ENCODE measurements around the gene FJX1.

FJX1 gene

GRCh38 chr11:35608502-35608901 is 9.8 kb upstream of the FJX1 start:
- Histone ChIP-seq H3K4me3 (ENCODE audit: low read length) (no peak overlapping the region), H3K9me3 (ENCODE audit: control insufficient read depth, low read length) (no peaks in the 10 kb centered on the region), H3K4me1 (ENCODE audit: control insufficient read depth, insufficient read depth, low read length) (peaks cover 14% of the 10 kb centered on the region), H3K36me3 (ENCODE audit: control insufficient read depth, insufficient read depth, low read length, severe bottlenecking) (no peaks in the 10 kb centered on the region), H3K9ac (ENCODE audit: low read length) (no peak overlapping the region), H3K27me3 (replicated peaks; ENCODE audit: control insufficient read depth, insufficient read depth, low read length) (no peaks in the 10 kb centered on the region)
- DNase-seq (ENCODE audit: low read depth): no peak

- no peaks in the 10 kb centered on the region for H3K27me3 ChIP-seq (replicated peaks; ENCODE audit: control insufficient read depth, insufficient read depth, low read length)
- H3K4me1 ChIP-seq (ENCODE audit: control insufficient read depth, insufficient read depth, low read length): peaks cover 14% of the 10 kb centered on the region
- H3K4me3 ChIP-seq (ENCODE audit: low read length): no peak overlapping the region
- H3K9ac ChIP-seq (ENCODE audit: low read length): no peak overlapping the region
- no peaks in the 10 kb centered on the region for H3K9me3 ChIP-seq (ENCODE audit: control insufficient read depth, low read length)
- DNase-seq (ENCODE audit: low read depth): no peak
- H3K36me3 ChIP-seq (ENCODE audit: control insufficient read depth, insufficient read depth, low read length, severe bottlenecking): no peaks in the 10 kb centered on the region
Observed at GRCh38 chr11:35609656-35610055, 8.6 kb upstream of the FJX1 start.

GRCh38 chr11:35610631-35611030 is 7.6 kb upstream of the FJX1 start:
- Histone ChIP-seq H3K4me3 (ENCODE audit: low read length) (no peak overlapping the region), H3K4me1 (ENCODE audit: control insufficient read depth, insufficient read depth, low read length) (peaks cover 10% of the 10 kb centered on the region), H3K9ac (ENCODE audit: low read length) (no peak overlapping the region), H3K27me3 (replicated peaks; ENCODE audit: control insufficient read depth, insufficient read depth, low read length) (no peaks in the 10 kb centered on the region), H3K9me3 (ENCODE audit: control insufficient read depth, low read length) (no peaks in the 10 kb centered on the region), H3K36me3 (ENCODE audit: control insufficient read depth, insufficient read depth, low read length, severe bottlenecking) (no peaks in the 10 kb centered on the region)
- no peak for DNase-seq (ENCODE audit: low read depth)

- H3K4me3 ChIP-seq (ENCODE audit: low read length): no peak overlapping the region
- peaks cover 7% of the 10 kb centered on the region for H3K4me1 ChIP-seq (ENCODE audit: control insufficient read depth, insufficient read depth, low read length)
- no peak for DNase-seq (ENCODE audit: low read depth)
Observed at GRCh38 chr11:35611741-35612140, 6.5 kb upstream of the FJX1 start.

GRCh38 chr11:35614939-35615569 is 3.2 kb upstream of the FJX1 start:
- no peak overlapping the region for H3K9ac ChIP-seq (ENCODE audit: low read length)
- H3K4me3 ChIP-seq (ENCODE audit: low read length): no peak overlapping the region

More at GRCh38 chr11:35611741-35612140, 6.5 kb upstream of the FJX1 start:
- Histone ChIP-seq H3K27me3 (replicated peaks; ENCODE audit: control insufficient read depth, insufficient read depth, low read length) (no peaks in the 10 kb centered on the region), H3K36me3 (ENCODE audit: control insufficient read depth, insufficient read depth, low read length, severe bottlenecking) (no peaks in the 10 kb centered on the region), H3K9ac (ENCODE audit: low read length) (no peak overlapping the region), H3K9me3 (ENCODE audit: control insufficient read depth, low read length) (no peaks in the 10 kb centered on the region)

GRCh38 chr11:35615921-35616900 is 2.0 kb upstream of the FJX1 start:
- DNase-seq (ENCODE audit: low read depth): peak; percentile 86

More at GRCh38 chr11:35614939-35615569, 3.2 kb upstream of the FJX1 start:
- Histone ChIP-seq H3K4me1 (ENCODE audit: control insufficient read depth, insufficient read depth, low read length) (peaks cover 20% of the 10 kb centered on the region), H3K27me3 (replicated peaks; ENCODE audit: control insufficient read depth, insufficient read depth, low read length) (no peaks in the 10 kb centered on the region), H3K36me3 (ENCODE audit: control insufficient read depth, insufficient read depth, low read length, severe bottlenecking) (no peaks in the 10 kb centered on the region), H3K9me3 (ENCODE audit: control insufficient read depth, low read length) (no peaks in the 10 kb centered on the region)
- DNase-seq (ENCODE audit: low read depth): no peak

GRCh38 chr11:35617316-35617686 is 959 bp upstream of the FJX1 start:
- H3K36me3 ChIP-seq (ENCODE audit: control insufficient read depth, insufficient read depth, low read length, severe bottlenecking): no peaks in the 10 kb centered on the region
- H3K4me1 ChIP-seq (ENCODE audit: control insufficient read depth, insufficient read depth, low read length): peaks cover 38% of the 10 kb centered on the region
- no peaks in the 10 kb centered on the region for H3K27me3 ChIP-seq (replicated peaks; ENCODE audit: control insufficient read depth, insufficient read depth, low read length)
- H3K9ac ChIP-seq (ENCODE audit: low read length): peak overlapping the region; percentile 84
- no peaks in the 10 kb centered on the region for H3K9me3 ChIP-seq (ENCODE audit: control insufficient read depth, low read length)
- H3K4me3 ChIP-seq (ENCODE audit: low read length): peak overlapping the region; percentile 82
- no peak for DNase-seq (ENCODE audit: low read depth)

More at GRCh38 chr11:35615921-35616900, 2.0 kb upstream of the FJX1 start:
- Histone ChIP-seq H3K27me3 (replicated peaks; ENCODE audit: control insufficient read depth, insufficient read depth, low read length) (no peaks in the 10 kb centered on the region), H3K4me3 (ENCODE audit: low read length) (no peak overlapping the region), H3K9ac (ENCODE audit: low read length) (no peak overlapping the region), H3K4me1 (ENCODE audit: control insufficient read depth, insufficient read depth, low read length) (peaks cover 27% of the 10 kb centered on the region), H3K36me3 (ENCODE audit: control insufficient read depth, insufficient read depth, low read length, severe bottlenecking) (no peaks in the 10 kb centered on the region), H3K9me3 (ENCODE audit: control insufficient read depth, low read length) (no peaks in the 10 kb centered on the region)

GRCh38 chr11:35618497-35619115 is 346 bp downstream of the FJX1 start:
- no peaks in the 10 kb centered on the region for H3K36me3 ChIP-seq (ENCODE audit: control insufficient read depth, insufficient read depth, low read length, severe bottlenecking)
- no peaks in the 10 kb centered on the region for H3K27me3 ChIP-seq (replicated peaks; ENCODE audit: control insufficient read depth, insufficient read depth, low read length)
- peak overlapping the region; percentile 82 for H3K4me3 ChIP-seq (ENCODE audit: low read length)
- H3K4me1 ChIP-seq (ENCODE audit: control insufficient read depth, insufficient read depth, low read length): peaks cover 51% of the 10 kb centered on the region
- H3K9me3 ChIP-seq (ENCODE audit: control insufficient read depth, low read length): no peaks in the 10 kb centered on the region
- H3K9ac ChIP-seq (ENCODE audit: low read length): peak overlapping the region; percentile 79
- peak; percentile 84 for DNase-seq (ENCODE audit: low read depth)

GRCh38 chr11:35619116-35619854 is 1.0 kb downstream of the FJX1 start:
- H3K9ac ChIP-seq (ENCODE audit: low read length): peak overlapping the region; percentile 79
- peaks cover 58% of the 10 kb centered on the region for H3K4me1 ChIP-seq (ENCODE audit: control insufficient read depth, insufficient read depth, low read length)
- no peaks in the 10 kb centered on the region for H3K9me3 ChIP-seq (ENCODE audit: control insufficient read depth, low read length)
- no peaks in the 10 kb centered on the region for H3K36me3 ChIP-seq (ENCODE audit: control insufficient read depth, insufficient read depth, low read length, severe bottlenecking)
- no peaks in the 10 kb centered on the region for H3K27me3 ChIP-seq (replicated peaks; ENCODE audit: control insufficient read depth, insufficient read depth, low read length)
- DNase-seq (ENCODE audit: low read depth): peak; percentile 64
- peak overlapping the region; percentile 82 for H3K4me3 ChIP-seq (ENCODE audit: low read length)

- peak; percentile 45 for DNase-seq (ENCODE audit: low read depth)
- peak overlapping the region; percentile 82 for H3K4me3 ChIP-seq (ENCODE audit: low read length)
- no peaks in the 10 kb centered on the region for H3K27me3 ChIP-seq (replicated peaks; ENCODE audit: control insufficient read depth, insufficient read depth, low read length)
- no peaks in the 10 kb centered on the region for H3K9me3 ChIP-seq (ENCODE audit: control insufficient read depth, low read length)
- no peaks in the 10 kb centered on the region for H3K36me3 ChIP-seq (ENCODE audit: control insufficient read depth, insufficient read depth, low read length, severe bottlenecking)
- H3K4me1 ChIP-seq (ENCODE audit: control insufficient read depth, insufficient read depth, low read length): peaks cover 59% of the 10 kb centered on the region
- H3K9ac ChIP-seq (ENCODE audit: low read length): peak overlapping the region; percentile 79
Observed at GRCh38 chr11:35619855-35620640, 1.8 kb downstream of the FJX1 start.
